OCI-LY7 (cell line): ENCODE data around the gene TTI1.

Experiments
- EZH2phosphoT487 ChIP-seq: fragments of 200-600 bp; sonication (generic); IDR thresholded peaks from 2 replicates; pipeline ENCODE4 v1.6.1; 2018; ENCODE audit warnings: low read depth, borderline replicate concordance, mild to moderate bottlenecking, mixed run types, antibody characterized with exemption, low read length, moderate library complexity, mixed read lengths
- TF ChIP-seq, protein P1 (sequence below): fragments of 200-600 bp; sonication (generic); conservative IDR thresholded peaks from 2 replicates; pipeline ENCODE4 v1.5.1; 2014; ENCODE audit warnings: mild to moderate bottlenecking, antibody characterized with exemption, low read length, moderate library complexity, mixed read lengths

DNA sequence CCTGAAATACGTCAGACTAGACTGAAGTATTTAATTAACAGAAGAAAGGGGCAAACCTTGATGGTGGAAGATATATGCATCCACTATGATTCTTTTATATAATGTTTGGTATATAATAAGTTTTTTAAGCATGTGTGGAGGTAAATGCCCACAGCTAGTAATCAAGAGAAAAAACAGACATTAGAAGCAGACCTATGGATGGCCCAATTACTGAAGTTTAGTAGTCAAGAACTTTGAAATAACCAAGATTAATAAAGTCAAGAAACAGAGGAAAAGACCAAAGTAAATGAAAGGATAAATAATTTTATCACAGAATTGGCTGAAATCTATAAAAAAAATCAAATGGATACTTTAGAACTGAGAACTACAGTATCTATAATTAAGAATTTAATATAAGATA is 15.3 kb downstream of the TTI1 start:
- TF ChIP-seq, protein P1, sequence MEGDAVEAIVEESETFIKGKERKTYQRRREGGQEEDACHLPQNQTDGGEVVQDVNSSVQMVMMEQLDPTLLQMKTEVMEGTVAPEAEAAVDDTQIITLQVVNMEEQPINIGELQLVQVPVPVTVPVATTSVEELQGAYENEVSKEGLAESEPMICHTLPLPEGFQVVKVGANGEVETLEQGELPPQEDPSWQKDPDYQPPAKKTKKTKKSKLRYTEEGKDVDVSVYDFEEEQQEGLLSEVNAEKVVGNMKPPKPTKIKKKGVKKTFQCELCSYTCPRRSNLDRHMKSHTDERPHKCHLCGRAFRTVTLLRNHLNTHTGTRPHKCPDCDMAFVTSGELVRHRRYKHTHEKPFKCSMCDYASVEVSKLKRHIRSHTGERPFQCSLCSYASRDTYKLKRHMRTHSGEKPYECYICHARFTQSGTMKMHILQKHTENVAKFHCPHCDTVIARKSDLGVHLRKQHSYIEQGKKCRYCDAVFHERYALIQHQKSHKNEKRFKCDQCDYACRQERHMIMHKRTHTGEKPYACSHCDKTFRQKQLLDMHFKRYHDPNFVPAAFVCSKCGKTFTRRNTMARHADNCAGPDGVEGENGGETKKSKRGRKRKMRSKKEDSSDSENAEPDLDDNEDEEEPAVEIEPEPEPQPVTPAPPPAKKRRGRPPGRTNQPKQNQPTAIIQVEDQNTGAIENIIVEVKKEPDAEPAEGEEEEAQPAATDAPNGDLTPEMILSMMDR: no peak
- TF ChIP-seq EZH2phosphoT487: no peak
